Inflammatory macrophage treated with lipopolysaccharide for 1 hour (primary cell): ENCODE results near the gene DNAJC22.
"Not testable (repeated sequence)": the region's sequence is repeated elsewhere in the genome, so short reads cannot be mapped to it uniquely, and the experiment has no call there.

Experiments
- DNase-seq, 2 donors: peaks; one replicate each; pipeline ENCODE4 v3.0.0-alpha.2; 2020 to 2022

The DNAJC22 gene

GRCh38 chr12:49331380-49332222 lies 15.1 kb upstream of the DNAJC22 start:
- DNase-seq: peak; percentile 74 to 76

GRCh38 chr12:49332441-49332861 lies 14.2 kb upstream of the DNAJC22 start:
- no peak for DNase-seq

- DNase-seq: no peak
Observed at GRCh38 chr12:49332891-49333371, 13.8 kb upstream of the DNAJC22 start.

DNA sequence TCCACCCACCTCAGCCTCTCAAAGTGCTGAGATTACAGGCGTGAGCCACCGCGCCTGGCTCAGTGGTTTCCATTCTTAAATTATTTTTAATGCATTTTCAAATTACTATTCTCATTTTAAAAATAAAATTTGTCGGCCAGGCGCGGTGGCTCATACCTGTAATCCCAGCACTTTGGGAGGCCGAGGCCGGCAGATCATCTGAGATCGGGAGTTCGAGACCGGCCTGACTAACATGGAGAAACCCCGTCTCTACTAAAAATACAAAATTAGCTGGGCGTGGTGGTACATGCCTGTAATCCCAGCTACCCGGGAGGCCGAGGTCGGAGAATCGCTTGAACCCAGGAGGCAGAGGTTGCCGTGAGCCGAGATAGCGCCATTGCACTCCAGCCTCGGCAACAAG lies 12.9 kb upstream of the DNAJC22 start:
- not testable (repeated sequence) for DNase-seq

GRCh38 chr12:49334226-49334625 lies 12.5 kb upstream of the DNAJC22 start:
- no peak for DNase-seq

DNA sequence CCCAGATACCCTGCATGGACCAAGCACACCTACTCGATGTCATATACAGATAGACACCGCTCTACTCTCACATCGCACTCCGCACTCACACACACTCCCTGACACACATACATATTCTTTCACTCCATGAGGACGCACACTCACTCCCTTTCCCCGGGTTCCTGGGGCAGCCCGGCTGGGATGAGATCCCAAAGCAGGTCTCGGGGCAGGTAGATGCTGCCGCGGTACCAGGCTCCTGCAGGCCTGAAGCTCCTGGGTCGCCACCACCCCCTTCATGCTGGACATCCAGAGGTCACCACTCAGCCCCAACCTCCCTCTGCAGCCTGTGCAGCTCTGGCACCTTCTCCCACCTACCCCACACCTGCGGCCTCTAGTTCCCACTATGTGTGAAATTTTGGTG lies 12.0 kb upstream of the DNAJC22 start:
- DNase-seq: no peak

- DNase-seq: no peak
Observed at GRCh38 chr12:49335118-49335954, 11.4 kb upstream of the DNAJC22 start.

- DNase-seq: no peak
Observed at GRCh38 chr12:49335955-49336644, 10.6 kb upstream of the DNAJC22 start.

DNA sequence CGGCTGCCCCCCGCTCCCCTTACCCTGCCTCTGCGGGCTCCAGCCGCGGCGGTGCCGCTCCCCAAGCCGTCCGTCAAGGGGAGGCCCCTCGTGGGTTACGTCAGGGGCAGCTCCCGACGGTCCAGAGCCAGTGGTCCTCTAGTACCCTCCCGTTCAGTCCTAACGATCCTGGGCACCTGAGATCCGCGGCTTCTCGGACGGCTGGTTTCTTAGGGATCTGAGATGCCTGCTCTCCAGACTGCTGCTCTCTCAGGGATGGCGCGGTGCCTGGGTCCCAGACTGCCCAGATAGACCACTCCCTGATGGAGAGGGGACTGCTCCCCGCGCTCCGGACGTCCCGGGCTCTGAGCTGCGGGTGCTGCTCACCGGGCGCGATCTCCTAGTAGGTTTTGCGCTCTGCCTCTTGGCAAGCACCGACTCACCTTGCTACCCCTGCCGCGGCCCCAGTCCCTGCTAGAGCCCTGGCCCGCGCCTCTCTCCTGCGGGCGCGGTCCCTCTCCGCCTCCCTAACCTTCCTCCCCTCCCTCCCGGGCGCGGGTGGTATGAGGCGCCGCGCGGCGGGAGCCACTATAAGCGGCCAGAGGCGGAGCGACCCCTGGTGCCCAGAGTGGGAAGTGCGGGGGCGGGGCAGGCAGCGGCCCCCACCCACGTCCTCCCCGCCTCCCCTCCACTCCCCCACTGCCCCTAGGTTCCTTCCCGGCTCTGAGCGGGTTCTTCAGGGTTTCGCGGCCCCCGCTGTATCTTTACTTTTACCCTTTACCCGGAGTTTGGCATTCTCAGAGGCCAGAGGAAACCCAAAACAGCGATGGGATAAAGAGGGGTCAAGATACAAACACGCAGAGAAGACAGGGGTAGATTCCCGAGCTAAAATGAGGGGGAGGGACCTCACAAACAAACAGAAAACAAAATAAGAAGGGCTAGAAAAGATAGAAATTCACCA lies 9.8 kb upstream of the DNAJC22 start, which contains the start of gene C1QL4:
Gene C1QL4, minus strand, starts transcription at position 544 of the 940 bp plus-strand sequence. CDS start 711 bp downstream, outside the sequence.
- peak; percentile 44 to 83 for DNase-seq

DNA sequence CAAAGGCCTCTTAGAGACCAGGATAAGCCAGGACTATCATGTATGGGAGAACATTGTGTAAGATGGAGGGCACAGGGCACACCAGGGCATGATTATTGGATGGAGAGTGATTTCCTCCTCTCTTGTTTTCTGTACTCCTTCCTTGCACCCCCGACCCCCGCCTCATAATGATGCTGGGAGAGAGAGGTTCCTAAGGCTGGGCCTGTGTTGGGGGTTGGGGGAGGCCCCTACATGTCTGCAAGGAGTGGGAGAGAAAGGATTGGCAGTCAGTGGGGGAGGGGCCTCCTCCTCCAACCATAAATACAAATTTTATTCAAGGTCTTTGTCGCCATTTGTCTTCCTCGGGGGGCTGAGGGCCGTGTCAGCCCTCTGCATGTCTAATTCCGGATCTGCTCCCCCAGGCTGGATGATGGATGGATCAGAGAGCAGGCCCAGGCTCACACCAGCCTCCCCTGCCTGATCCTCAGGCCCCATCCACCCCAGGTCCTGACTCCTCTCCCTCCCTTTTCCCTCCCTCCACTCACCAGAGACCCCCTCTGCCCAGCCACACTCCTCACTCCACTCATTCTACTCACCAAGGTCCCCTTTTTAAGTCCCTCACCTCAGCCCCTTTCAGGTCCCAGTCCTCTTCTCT lies 7.7 kb upstream of the DNAJC22 start:
- no peak for DNase-seq

GRCh38 chr12:49339464-49339861 lies 7.2 kb upstream of the DNAJC22 start:
- no peak for DNase-seq

- DNase-seq: no peak
Observed at GRCh38 chr12:49340095-49340870, 6.4 kb upstream of the DNAJC22 start.

- no peak for DNase-seq
Observed at GRCh38 chr12:49340971-49341776, 5.5 kb upstream of the DNAJC22 start.

DNA sequence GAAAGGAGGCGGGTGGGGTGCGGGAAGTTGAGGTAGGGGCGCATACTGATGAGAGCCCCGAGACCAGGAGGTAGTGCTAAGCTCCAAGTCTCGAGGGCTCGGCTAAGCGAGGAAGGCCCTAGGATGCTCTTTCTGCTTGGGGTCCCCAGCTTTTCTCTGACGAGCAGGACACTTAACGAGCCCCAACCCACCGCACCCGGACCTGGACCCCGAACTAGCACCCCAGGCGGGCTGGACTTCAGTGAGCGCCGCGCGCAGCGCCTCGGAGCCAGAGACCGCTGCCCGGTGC lies 5.0 kb upstream of the DNAJC22 start:
- DNase-seq: no peak

- DNase-seq: peak; percentile 45 to 80
Observed at GRCh38 chr12:49342066-49342913, 4.4 kb upstream of the DNAJC22 start.

DNA sequence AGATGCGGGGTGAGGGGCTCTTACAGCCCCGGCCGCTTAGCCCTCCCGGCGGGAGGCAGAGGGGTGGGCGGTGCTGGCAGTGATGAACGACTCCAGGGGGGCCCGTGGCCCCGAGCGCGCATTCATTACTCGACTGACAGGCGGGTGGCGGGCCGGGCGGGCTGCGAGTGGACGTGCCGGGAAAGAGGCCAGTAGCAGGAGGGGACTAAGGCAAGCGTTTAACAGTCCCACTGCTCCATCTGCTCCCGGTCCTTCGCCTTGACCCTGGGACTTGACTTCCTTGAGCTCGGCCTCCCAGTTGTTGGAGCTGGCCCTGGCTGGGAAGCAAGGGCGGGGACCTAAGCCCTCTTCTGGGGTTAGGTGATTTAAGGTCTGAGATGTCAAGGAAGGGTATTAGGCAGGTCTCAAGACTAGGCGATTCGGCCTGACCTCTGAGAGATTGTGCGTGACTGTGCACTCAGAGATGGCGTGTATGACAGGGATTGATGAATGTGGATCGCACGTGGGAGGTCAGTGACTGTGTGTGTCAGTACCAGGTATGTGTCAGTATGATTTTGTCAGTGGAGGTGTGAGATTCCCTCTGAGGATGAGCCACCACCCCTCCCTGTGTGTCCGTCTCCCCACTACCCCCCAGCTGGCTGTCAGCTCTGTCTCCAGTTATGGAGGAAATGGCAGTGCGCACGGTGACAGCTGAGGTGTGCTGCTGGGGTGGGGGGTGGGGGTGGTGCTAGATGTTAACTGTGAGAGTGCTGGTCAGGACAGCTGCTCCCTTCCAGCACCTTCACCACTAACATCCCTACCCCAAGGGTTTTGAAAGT lies 3.6 kb upstream of the DNAJC22 start:
- DNase-seq: no peak

DNA sequence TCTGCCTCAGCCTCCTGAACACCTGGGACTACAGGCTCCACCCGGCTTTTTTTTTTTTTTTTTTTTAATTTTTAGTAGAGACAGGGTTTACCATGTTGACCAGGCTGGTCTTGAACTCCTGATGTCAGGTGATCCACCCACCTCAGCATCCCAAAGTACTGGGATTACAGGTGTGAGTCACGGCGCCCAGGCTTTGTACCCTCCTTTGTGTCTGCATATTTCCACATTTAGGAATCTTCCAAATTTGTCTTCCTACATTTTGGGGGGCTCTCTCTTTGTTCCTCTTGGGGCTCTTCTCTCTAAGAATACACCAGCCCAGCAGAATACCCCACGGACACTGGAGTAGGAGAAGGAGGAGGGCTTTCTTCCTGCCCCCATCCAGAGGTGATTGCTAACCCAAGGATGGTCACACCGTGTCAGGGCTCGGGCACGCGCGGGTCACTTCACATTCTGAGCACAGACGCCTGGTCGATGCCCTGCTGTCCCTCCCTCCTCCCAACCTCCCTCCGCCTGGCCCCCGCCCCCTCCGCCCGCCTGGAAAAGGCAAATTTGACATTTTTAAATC lies 2.1 kb upstream of the DNAJC22 start:
- no peak for DNase-seq
